Spleen (tissue), 7 donors: ENCODE results near the gene RBPJL.

ENCODE experiments used
- POLR2A ChIP-seq, 3 donors: fragments of 450-650 bp; IDR thresholded peaks; one replicate each; pipeline ENCODE4 v1.5.1; 2017; ENCODE audit warnings: antibody characterized with exemption in 3 of 3, mild to moderate bottlenecking in 1 of 3
- TF ChIP-seq, protein P1 (sequence below), 11 experiments: fragments of 200-600 bp in 7 of 11; fragments of 450-650 bp in 4 of 11; sonication (generic) in 4 of 11; IDR thresholded peaks in 8 of 11; conservative IDR thresholded peaks in 3 of 11; 1 replicate in 7 of 11; 2 replicates in 4 of 11; pipeline versions ENCODE4 v1.4.0 to v1.8.0; 2016 to 2021; ENCODE audit warnings: antibody characterized with exemption in 11 of 11, inconsistent platforms in 4 of 11, mild to moderate bottlenecking in 1 of 11
- donor health status: DM: no; HTN: no; CAD: no; lungs with moderate emphysema.
- donor health status: DM: no; HTN: no; CAD: no.
- donor health status: DM: no; HTN: no; CAD: no.

DNA sequence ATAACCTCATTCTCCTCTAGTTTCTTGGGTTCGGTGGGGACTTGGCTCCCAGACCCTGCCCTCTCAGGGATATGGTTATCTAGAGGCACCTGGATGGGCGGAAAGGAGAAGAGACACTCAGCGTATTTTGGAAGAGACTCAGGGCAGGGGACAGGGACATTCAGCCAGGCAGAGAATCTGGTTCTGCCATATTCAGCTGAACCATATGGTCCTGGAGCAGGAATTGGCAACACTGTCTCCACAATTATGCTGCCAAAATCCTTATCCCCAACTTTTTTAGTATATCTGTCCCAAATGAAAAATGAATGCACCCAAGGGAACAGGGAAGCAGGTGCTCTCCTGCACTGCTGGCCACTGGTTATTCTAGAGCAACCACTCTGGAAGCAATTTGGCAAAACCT is 23.8 kb downstream of the RBPJL start:
- TF ChIP-seq, protein P1, sequence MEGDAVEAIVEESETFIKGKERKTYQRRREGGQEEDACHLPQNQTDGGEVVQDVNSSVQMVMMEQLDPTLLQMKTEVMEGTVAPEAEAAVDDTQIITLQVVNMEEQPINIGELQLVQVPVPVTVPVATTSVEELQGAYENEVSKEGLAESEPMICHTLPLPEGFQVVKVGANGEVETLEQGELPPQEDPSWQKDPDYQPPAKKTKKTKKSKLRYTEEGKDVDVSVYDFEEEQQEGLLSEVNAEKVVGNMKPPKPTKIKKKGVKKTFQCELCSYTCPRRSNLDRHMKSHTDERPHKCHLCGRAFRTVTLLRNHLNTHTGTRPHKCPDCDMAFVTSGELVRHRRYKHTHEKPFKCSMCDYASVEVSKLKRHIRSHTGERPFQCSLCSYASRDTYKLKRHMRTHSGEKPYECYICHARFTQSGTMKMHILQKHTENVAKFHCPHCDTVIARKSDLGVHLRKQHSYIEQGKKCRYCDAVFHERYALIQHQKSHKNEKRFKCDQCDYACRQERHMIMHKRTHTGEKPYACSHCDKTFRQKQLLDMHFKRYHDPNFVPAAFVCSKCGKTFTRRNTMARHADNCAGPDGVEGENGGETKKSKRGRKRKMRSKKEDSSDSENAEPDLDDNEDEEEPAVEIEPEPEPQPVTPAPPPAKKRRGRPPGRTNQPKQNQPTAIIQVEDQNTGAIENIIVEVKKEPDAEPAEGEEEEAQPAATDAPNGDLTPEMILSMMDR (IDR thresholded peaks at IDR 0.05 in 8 of 11, conservative IDR thresholded peaks at IDR 0.05 in 3 of 11), result no peak
- no peak for TF ChIP-seq POLR2A (IDR thresholded peaks at IDR 0.05)
